ENCODE measurements around the gene RNASE7.
A peak's percentile ranks its signal among the peaks of the same experiment; 100 is the strongest.
"Not testable (repeated sequence)": the region's sequence is repeated elsewhere in the genome, so short reads cannot be mapped to it uniquely, and the experiment has no call there.

Gene RNASE7

DNA sequence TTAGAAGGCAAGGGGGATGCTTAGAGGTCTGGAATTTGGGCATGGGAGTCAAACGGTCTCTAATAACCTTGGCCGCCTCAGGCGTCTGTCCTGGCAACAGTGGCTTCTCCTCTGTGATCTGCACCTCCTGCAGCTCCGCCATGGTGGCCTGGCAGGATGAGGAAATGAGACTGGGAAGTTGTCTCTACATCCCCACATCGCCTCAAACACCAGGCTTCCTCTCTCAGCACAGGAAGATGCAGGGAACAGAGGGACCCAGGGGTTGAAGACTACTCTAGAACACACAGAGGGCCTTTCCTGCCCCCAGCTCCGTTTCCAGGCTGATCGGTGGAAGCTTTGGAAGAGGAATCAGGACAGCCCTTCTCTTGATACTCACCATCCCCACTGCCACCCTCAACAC, 19.0 kb upstream of the RNASE7 start:
- peak in 15 of 56 donors; percentile 9 to 48 (median 19) for DNase-seq

DNA sequence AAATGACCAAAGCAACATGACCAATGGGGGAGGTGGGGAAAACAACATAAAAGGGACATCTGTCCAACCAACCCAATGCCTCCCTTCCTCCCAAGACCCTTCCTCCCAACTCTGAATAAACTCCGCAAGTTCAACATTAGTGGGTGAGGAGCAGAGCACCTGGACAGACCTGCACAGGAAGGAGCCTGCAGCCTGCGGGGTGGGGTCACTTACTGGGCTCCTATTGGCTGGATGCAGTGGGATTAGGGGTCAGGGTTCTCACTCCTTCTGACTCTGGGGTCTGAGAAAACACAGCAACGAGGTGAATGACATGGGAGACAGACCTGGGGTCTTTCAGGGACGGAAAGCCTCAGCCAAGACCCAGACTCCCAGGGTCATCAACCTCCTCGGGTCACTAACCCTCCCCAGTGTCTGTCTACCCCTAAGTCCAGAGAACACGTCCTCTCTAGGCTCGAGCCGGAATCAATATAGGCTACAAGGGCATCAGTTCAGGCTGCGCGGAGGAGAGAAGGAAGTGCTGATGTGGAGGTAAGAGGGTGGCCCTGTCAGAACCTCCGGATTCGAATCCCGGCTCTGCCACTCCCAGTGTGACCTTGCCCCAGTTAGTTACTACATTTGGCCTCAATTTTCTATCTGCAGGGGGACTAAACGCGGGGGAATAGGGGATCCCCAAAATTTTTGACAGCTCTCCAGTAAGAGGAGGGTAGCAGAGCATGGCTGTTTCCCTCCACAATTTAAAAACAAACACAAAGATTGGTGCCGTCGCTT, 18.2 kb upstream of the RNASE7 start:
- DNase-seq: no peak

DNA sequence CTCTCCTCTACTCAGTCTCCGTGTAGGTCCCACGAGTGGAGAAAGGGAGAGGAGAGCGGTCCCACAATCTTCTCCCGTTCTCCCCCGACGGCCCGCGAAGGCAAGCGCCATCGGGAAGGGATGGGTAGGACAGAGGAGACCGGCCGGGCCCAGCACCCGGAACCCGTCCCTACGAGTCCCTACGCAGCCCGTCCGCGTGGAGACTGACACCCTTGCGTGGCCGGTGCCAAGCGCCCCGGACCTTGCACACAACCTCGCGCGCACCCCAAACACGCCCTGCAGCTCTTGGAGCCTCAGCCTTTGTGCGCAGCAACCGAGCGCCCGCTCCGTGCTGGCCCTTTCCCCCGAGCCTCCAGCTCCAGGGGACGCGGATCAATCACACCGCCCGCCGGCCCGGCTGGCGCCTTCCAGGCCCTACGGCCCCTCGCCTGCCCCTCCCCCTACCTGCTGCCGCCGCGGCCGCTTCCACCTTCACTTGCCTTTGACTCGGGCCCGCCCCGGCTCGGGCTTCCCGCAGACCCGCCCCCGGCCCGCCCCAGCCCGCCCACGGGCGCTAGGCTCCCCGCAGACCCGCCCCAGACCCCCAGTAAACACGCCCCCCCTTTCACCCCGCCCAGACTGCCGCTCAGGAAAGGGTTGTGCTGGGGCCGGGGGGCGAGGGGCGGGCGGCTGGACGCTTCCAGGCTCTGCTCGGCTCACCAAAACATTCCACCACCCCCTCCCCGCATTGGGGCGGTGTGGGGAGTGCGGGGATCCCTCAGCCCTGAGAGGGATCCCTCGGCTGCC, 17.4 kb upstream of the RNASE7 start, which contains the start of gene NDRG2:
Gene NDRG2, minus strand, starts transcription at position 477 of the 786 bp plus-strand sequence. CDS start 1,746 bp downstream, outside the sequence.
- peak in 53 of 56 donors; percentile 45 to 93 (median 78) for DNase-seq

DNA sequence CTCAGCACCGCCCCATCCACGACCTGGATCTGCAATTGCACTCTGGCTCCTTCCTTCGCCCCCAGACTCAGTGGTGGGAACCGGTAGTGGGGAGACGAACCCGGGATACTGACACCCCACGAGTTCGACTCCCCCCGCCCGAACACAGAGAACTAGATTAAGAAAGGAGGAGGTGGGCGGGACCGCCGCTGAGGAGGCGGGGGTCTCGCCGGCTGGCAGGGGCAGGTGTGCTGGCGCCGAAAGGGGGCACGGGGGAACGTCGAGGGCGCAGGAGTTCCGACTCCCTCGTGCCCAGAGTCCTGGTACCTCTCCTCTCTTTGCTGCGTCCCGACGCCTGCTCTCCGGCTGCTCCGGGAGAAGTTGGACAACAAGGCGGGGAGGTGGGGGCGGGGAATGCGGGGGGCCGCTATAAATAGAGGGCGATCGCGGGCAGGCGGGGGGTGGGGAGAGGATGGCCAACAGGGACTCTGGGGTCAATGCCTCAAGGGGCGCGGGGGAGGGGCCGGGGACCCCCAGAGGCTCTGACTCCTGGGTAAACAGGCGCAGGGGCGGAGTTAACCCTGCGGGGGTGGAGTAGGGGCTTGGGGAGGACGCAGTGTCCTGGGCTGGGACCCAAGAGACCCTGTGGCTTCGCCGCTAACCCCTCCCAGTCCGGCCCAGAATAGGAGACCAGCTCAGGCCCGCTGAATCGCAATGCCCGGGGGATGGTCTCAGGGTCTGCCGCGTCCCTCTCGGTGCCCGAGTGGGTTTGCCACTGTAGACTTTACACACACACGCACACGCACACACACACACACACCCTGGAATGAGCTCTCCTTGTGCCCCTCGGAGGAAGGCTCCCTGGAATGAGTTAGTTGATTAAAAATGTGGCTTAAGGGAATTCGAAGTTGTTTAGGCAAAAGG, 16.5 kb upstream of the RNASE7 start:
- peak; percentile 35 to 96 (median 86) for DNase-seq

DNA sequence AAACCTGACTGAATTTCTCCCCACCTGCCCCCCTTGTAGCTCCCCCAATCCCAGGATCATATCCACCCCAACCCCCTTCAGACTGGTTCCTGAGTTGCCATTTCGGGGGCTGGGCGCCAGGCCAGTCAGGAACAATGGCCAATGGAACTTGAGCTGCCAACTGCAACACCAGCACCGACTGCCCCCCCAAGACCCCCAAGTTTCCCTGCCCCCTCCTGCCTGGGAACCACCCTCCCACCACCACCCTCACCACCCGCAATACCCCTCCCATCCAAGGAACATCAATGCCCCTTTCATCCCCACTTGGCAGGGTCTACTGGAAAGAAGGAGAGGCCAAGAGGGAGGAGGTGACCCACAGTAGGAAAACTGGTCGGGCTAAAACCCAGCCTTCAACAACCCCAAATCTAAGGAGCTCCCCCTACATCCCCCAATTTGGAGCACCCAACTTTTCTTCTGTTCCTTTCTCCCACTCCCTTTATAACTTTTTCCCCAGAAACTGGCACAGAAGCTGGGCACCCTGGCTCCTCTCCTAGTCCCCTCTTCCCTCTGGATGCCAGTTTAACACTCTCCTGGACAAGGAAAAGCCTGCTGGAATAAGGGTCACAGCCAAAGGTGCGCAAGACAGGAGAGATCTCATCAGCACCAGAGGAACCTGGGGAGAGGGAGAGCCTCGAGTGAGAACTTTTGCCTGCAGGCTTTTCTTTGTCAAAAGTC, 15.7 kb upstream of the RNASE7 start:
- peak in 55 of 56 donors; percentile 43 to 94 (median 85) for DNase-seq

DNA sequence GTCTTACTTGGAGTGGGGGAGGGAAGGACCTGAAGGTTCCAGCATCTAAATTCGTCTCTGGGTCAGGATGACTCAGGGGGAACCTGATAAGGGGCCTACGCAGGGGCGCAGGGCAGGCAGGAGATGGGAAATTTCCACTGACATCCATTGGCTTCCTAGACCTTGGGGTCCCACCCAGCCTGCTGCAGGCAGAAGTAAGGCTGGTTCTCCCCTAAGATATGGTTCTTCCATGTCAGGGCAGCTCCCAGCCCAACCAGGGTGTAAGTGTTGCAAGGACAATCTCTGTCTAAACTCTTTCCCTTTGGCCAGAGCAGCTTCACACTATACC, 15.2 kb upstream of the RNASE7 start:
- DNase-seq: peak in 4 of 56 donors; percentile 37 to 66 (median 50)

DNA sequence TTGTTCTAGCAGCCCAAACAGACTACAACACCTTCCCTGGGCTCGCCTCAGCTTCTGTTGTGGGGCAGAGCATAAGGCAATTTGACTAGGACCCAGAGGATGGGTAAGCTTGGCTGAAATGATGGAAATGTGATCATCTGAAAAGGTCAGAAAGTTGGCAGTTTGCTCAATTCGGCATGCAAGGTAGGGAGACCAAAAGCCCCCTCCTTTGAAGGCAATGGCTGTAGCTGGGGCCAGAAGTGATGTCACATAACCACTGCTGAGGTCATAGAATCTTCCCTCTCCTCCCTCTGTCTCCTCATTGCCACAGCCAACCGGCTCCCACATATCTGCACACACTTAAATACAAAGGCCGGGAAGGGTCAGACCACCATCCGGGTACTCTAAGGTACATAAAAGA, 12.2 kb upstream of the RNASE7 start, which contains the start of gene TPPP2:
Gene TPPP2, plus strand, starts transcription at position 301 of the 400 bp plus-strand sequence. CDS start 365 bp downstream, outside the sequence.
- DNase-seq: no peak

DNA sequence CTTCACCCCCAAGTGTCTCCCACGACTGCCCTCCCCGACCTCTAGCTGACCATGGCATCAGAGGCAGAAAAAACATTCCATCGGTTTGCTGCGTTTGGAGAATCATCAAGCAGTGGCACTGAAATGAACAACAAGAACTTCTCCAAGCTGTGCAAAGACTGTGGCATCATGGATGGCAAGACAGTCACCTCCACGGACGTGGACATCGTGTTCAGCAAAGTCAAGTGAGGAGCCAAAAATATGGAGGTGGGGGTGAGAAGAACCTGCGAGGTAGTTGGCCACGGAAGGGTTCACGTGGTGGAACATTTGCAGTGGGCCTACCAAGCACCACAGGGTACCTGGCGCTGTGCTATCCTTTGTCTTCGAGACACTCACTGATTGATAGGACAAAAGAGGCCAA, 11.6 kb upstream of the RNASE7 start:
- no peak for DNase-seq

DNA sequence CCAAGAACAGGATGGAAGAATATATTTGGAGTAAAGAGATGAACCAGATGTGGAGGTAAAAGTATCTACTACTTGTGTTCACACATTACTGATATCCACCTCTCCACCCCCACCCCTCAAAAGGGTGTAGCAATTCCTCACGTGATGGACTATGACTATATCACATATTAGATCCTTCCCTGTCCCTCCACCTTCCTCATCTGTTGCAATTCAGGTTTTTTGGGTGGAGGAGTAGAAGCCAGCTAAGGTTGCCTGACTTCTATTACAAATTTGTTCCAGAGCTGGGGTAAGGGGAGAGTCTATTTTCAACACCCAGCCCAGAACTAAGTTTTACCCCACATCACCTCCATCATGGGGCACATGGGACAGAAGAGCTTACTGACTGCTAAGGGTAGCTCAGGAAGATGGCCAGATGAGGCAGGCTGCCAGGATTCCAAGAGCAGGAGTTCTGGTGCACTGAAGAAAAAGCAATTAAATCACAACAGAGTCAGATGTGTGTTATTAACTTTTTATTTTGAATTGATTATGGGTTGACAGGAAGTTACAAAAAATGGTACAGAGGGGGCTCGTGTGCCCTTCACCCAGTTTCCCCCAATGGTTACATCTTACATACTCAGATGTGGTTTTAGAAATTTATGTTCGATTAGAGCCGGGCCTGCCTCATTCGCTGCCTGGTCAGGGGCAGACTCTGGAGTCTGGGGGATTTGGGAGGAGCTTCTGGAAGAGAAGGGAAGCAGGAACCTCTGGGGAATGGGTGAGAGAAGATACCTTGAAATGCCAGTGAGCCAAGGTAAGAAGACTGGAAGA, 9.6 kb upstream of the RNASE7 start:
- peak in 3 of 56 donors; percentile 4 to 26 (median 17) for DNase-seq

DNA sequence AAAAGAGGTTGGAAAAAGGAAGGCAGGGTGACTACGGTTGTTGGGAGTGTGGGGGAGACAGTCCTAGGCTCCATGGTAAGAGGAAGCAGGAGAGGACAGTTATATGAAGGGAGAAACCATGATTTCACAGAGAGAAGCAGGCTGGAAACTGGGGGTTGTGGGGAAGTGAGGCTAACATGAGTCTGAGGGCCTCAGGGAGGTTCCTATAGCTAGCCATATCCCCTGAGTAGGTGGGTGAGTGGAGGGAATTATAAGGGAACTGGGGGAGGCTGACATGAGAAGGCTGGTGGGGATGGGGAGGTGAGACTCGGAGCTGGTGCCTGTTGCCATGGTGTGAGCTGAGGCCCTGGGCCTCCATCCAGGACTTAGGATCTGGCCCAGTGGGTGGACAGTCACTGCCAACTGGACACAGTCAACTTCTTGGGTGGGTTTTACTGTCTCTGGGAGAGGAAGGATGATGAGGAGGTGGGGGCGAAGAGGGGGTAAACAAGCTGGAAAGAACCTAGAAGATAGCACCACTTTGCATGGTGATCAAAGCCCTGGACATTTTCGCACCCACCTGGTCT, 8.9 kb upstream of the RNASE7 start:
- peak in 9 of 56 donors; percentile 7 to 36 (median 23) for DNase-seq

DNA sequence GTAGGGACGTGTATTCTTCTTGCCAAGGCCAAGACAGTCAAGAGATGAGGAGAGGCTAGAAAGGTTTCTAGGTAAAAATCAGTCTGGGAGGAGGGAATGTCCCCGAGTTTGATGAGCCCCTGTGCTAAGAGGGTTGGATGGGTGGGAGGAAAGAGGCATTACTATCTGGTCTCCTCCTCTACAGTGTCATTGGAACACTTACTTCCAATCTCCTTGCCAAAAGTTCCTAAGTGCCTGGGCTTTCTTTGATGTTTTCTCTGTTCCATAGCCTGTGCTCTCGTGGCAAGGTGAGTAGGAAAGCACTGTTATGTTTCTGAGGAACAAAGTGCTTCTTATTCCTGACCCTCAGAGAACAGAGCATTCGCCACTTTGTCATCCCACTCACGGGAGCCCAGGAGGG, 7.5 kb upstream of the RNASE7 start, which contains the start of gene RNASE13:
Gene RNASE13, minus strand, starts transcription at position 101 of the 400 bp plus-strand sequence. CDS start 519 bp downstream, outside the sequence.
- no peak for DNase-seq

DNA sequence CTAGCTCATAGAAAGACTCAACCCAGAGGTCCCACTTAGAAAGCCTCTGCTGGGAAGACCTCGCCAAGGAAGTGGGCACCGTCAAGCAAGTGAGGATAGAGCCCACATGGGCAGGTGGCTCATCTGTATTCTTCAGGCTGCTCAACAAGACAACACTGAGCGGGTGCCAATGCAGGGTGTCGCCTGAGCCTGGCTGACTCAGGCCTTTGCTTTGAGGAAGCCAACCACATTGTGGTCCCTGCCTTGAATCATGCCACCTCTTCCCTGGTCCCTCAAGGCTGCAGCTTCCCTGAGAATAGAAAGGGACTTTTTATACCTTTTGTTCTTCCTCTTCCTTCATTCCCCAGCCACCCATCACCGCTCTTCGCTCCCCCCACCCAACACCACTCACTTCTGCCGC, 5.4 kb upstream of the RNASE7 start:
- DNase-seq: peak in 4 of 56 donors; percentile 8 to 42 (median 26)

DNA sequence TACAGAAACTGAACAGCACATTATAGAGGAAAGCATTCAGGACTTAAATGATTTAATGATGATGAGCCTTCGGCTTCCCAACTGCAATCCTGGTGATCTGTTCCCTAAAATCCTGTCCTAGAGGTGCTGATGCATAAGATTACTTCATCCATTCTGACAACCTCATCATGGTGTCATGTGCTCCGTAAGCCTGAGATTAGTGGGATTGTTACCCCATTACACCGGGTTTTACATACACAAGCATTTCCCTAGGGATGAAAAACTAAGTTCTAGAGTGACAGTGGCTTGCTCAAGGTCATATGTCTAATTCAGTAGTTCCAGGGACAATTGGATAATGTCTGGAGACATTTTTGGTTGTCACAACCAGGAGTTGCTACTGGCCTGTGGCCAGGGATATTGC, 5.0 kb upstream of the RNASE7 start:
- no peak for DNase-seq

DNA sequence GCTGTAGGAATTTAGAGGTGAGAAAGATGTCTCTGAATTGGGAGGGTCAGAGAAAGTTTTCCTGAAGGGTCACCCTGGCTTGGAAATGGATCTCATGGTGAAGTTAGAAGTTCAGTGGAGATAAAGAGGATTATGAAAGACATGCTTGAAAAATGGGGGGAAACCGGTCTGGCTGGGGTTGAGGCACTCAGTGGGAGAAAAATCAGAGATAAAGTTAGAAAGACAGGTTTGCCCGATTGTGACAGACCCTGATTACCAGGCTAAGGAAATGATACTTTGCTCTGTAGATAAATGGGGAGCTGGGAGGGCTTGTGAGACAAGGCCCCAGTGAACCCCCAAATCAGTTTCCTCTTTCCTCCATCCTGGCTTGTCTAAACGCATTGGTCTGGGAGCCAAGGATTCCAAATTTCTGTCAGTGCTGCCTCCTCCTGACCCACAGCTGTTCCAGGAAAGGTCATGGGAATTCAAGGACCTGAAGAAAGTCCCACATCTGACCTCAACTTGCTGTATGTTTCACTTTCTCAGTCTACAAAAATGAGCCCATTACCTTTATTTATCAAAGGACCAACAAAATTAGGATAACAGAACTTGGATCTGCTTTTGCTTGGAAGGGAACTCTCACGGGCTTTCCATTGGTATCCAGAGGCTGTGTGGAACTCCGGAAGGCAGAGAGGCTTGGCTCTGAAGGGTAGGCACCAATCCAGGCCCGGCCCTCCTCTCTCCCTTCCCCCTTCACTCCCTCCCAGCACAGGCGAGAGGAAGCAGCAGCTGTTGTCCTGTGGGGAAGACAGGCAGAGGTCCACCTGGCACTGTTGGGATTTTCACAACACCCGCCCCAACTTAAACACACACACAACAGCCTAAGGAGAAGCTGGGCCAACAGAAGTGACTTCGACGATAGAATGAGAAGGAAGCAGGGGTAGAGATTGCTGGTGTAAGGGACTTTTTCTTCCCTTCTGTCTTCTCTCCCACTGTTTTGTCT, 3.4 kb upstream of the RNASE7 start:
- peak in 55 of 56 donors; percentile 19 to 90 (median 77) for DNase-seq

DNA sequence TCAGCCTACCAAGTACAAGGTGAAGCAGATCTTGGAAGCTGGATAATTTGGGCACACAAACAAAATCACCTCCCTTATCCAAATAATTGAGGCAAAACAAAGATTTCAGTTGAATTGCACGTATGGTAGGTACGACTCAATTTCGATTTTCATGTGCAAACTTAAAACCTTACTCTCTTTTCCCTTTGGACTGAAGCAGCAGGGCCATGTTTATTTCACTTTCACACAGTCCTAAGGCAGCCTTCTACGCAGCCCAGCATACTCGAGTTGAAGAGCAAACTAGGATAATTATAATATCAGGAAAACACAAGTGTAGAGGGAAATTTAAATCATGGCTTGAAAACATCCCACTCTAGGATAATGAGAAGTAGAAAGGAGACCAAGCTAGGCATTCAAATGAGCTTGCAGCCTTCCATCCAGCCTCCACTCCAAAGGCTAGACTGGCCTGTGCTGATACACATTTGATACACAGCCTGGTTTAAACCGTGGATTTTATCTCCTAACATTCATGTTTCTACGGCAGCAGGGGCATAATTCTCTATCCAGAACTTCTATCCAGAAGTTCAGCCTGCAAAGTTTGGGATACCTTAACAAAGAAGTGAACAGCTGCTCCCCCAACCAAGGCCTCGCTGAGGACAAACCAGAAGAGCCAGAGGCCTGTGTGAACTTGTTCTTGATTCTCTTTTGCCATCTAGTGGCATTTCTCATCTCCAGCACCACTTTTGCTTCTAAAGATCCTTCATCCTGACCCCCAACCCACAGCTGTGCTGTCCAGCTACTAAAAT, 2.4 kb upstream of the RNASE7 start:
- peak in 47 of 56 donors; percentile 7 to 80 (median 46) for DNase-seq

DNA sequence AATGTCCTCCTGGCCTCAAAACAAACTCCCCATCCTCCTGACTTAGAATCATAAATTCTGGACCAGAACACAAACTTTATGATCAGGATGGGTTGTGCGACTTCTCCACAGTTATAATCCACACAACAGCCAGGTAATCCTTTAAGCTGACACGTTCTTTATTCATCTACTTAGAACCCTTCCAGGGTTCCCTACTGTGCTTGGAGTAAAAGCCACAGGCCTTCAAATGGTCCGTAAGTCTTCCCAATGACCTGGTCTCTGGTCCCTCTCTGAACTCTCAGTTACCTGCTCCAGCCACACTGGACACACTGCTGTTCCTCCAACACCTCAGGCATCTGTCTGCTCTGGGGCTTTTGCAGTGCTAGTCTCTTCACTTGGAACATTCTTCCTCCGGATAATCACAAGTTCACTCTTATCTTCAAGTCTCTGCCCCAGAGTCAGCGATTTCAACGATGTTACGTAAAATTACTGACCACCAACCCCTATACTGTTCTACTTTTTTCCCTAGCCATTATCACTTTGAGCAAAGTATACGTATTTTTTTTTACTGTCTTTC, 1.7 kb upstream of the RNASE7 start:
- no peak for DNase-seq

DNA sequence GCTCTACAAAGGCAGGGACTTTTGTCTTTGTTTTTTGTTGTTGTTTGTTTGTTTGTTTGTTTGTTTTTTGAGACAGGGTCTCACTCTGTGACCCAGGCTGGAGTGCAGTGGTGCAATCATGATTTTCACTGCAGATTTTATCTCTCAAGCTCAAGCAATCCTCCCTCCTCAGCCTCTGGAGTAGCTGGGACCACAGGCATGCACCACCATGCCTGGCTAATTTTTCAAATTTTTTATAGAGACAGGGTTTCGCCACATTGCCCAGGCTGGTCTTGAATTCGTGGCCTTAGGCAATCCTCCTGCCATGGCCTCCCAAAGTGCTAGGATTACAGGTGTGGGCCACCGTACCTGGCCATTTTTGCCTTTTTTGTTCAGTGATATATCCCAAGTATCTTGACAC, 1.2 kb upstream of the RNASE7 start:
- DNase-seq: not testable (repeated sequence)
